ENCODE data around the gene RNF19B.
"Not testable (repeated sequence)": the region's sequence is repeated elsewhere in the genome, so short reads cannot be mapped to it uniquely, and the experiment has no call there.

RNF19B gene

GRCh38 chr1:32964461-32965250 lies at the start of gene RNF19B:
RNF19B (minus strand) TSS chr1:32964809; CDS start chr1:32964685, 124 bp downstream.
- peak; percentile 97 for DNase-seq

DNA sequence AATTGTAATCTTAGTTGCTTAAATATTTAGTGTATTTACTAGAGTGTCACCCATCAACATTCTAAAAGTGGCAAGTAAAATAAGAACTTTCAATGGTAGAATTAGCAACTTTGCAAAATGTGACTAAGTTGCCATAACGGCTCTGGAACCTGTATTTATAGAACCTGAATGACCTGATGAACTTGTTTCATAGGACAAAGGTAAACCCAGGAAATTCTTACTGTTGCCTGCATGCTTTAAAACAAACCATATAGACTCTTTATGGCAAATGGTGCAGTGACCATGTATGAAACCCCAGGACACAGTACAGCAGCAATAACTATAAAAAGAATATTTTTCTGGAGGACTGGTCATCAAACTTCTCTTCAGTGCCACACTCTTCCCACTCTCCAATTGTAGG lies 49.2 kb upstream of the RNF19B start:
- no peak for DNase-seq

- no peak for DNase-seq
These were observed 47.6 kb upstream of the RNF19B start for GRCh38 chr1:33012165-33012564.

- no peak for DNase-seq
These were observed 46.5 kb upstream of the RNF19B start for GRCh38 chr1:33010932-33011731.

DNA sequence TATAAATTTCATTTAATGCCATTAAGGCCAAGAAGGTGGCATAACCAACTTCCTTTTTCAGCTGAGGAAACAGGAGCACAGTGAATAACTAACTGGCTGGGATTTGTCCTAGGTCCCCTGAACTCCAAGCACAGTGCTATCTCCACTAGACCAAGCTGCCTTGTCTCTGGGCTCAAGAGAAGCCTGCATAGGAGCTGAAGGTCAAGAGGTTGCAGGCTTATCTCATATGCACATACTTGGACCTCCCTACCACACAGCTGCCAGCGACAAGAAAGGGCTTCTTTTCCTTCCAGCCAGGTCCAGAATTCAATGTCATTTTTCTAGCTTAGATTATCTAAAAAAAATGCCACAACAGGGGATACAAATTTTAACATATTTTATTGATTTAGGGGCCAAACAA lies 45.0 kb upstream of the RNF19B start:
- DNase-seq = no peak

DNA sequence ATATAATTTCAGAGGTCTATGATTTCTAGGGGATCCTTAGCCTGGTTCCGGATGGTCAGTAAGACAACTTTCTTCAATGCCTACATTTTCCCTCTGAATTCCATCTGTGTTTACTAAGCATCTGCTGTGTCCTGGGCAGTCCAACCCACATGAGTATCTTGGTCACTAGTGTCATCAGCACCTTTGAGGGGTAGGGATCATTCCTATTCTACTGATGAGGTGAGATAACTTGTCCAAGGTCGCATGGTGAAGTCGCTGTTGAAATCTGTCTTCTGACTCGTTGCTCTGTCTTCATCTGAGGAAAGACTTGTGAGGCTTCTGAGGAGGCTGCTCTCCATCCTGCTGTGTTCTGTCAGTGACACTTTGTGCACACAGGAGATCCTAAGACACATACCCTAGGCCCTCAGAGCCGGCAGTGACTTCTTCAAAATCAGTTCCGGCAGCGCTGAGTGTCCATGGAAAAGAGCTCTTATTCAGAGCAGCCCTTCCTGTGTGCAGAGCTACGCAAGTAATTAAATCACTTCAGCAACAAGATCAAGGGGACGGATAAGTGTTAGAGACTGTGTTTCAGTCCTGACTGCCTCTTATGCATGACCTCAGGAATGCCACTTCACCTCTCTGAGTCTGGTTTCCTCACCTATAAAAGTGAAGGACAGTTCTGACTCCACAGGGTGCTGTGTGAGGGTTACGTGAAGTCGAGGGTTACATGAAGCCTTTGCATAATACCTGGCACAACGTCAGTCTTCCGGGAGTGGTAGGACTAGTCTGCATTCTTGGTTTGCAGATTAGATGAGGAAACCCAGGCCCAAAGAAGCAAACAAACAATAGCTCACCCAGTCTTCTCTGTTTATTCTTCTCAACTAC lies 43.7 kb upstream of the RNF19B start:
- DNase-seq = no peak

GRCh38 chr1:33007190-33008050 lies 42.8 kb upstream of the RNF19B start:
- no peak for DNase-seq

DNA sequence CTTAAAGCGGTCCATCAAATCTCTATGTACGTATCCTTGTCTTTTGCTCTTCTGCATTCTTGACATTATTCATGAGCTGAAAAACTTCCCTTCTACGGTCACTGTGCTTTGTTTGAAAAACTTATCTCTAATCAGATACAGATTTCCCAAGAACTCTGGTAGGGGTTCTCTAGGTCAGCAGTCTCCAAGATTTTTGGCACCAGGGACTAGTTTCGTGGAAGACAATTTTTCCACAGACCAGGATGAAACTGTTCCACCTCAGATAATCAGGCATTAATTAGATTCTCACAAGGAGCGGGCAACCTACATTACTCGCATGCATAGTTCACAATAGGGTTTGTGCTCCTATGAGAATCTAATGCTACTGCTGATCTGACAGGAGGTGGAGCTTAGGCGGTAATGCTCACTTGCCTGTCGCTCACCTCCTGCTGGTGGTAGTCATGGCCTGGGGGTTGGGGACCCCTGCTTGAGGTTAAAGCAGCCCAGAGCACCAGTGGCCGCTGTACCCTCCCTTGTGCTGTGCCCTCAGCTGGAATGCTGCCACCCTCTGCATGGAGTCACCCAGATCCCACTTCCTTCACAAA lies 41.3 kb upstream of the RNF19B start:
- DNase-seq = no peak

DNA sequence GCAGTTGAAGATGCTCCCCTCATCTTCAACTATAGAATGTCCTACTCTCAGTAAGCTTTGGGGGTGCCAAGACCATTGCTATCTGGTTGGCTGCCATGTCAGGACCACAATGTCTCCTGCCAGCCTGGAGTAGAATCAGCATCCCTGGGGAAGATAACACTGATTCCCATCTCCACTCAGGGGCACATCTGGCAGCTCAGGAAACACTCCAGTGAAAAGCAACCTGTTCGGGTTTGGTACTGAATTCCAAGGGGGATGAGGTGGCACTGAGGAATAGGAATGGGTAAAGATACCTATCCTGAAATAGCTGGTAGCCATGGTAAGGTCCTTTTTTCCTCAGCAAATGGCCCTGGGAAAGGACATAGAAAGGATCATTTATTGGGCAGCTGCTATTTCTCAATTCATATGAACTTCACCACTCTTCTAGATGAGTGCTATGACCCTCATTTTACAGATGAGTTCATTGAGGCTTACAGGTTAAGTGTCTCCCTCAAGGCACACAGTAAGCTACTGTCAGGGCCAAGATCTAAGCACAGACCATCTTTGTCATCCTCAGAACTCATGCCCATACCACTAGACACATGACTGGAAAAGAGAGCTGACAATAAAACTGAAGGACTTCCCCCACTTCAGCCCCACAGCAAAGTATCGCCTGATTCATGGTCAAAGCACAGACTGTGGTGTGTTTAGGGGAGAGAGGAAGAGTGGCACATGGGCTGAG lies 40.7 kb upstream of the RNF19B start:
- no peak for DNase-seq

DNA sequence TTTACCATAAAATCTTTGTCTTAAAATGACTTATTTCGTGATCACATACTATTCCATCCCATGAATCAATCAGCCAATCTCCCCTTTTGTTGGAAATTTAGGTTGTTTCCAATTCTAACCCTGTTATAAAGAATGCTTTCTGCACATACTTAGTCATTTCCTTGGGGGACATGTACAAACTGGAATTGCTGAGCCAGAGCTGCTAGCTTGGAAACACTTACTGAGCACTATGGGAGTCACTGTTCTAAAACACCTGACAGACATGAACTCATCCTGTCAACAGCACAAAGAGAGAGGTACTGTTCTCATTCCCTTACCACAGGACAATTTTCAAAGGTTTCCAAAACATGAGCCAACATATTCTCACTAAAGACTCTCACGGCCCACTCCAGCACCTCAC lies 40.0 kb upstream of the RNF19B start:
- no peak for DNase-seq

DNA sequence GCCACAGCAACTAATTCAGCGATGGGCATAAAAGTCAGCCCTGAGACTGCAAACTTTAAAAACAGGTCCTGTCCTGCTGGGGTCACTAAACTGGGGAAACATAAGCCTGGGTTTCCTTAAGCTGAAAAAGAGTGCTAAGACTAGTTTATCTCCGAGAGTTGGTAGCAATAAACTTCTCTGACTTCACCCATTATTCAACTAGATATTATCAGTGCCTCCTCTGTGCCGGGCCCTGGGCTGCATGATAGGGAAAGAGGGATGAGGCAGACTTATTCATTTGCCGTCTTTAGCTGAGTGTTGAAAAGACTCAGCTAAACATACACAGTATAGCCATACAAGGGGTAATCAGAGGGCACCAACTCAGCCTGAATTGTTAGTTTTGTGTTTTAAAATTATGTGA lies 39.0 kb upstream of the RNF19B start:
- no peak for DNase-seq

- DNase-seq = no peak
These were observed 37.4 kb upstream of the RNF19B start for GRCh38 chr1:33002006-33002405.

GRCh38 chr1:33001282-33001681 lies 36.7 kb upstream of the RNF19B start:
- DNase-seq = no peak

DNA sequence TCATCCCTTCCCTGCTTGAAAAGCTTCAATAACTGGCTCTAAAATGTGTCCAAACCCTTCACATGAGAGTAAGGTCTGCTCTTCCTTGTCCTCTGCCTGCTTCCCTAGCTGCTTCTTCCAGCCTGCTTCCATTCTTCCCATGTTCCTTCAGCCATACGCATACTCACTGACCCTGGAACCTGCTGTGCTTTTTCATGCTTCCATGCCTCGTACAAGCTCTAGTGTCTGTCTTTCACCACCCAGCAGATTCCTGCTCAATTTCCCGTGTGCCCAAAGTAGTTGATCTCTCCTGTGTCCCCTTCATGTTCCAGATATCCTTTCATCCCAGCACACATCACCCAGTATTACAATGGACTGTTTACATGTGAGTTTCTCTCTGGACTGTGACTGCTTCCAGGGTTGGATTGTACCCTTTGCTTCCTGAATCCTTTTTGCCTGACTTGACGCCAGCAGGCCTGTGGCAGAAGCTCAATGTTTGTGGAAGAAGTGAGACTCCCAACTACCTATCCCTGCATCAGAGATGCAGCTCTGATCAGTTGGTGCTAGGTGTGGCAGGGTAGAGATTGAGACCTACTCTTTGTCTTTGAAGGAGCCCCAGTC lies 35.9 kb upstream of the RNF19B start:
- DNase-seq = no peak

- DNase-seq = no peak
These were observed 34.4 kb upstream of the RNF19B start for GRCh38 chr1:32998997-32999396.

DNA sequence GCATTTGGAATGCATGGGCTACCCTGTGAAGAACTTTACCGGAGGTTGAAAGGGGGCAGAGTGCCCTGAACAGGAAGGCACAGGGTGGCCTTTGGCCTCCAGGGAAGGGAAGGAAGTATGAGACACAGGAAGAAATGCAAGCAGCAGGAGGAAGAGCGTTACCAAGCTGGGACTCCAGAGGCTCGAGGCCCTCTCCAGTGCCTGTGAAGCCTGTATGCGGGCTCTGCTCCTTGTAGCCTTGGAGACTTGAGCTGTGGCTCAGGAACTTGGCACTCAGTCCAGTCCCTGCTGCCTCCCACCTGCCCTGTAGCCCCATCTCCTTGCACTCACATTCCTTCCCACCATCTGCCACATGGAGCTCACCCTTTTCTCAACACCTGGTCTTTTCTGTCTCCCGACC lies 33.5 kb upstream of the RNF19B start:
- DNase-seq = no peak

DNA sequence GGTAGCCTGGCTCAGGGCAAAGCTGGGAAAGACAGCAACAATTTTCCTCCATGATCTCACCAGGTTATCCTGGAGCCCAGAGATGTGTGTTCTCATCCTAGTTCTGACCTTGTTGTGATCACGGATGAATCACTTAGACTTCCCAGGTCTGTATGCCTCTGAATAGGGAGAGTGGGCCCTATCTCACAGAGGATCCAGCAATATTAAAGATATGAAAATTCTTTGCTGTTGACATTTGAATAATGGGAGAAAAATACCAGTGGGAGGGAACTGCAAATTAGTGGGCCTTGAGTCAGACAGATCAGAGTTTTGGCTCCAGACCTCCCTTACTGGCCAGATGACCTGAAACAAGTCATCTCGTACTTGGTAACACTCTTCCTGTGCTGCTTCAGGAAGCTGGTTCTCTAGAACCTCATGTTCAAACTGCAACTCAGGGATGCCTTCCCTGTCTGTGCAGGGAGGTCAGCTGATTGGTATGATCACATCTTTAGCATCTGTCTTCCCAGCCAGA lies 32.8 kb upstream of the RNF19B start:
- no peak for DNase-seq

GRCh38 chr1:32993324-32993636 lies 28.7 kb upstream of the RNF19B start:
- DNase-seq = not testable (repeated sequence)

DNA sequence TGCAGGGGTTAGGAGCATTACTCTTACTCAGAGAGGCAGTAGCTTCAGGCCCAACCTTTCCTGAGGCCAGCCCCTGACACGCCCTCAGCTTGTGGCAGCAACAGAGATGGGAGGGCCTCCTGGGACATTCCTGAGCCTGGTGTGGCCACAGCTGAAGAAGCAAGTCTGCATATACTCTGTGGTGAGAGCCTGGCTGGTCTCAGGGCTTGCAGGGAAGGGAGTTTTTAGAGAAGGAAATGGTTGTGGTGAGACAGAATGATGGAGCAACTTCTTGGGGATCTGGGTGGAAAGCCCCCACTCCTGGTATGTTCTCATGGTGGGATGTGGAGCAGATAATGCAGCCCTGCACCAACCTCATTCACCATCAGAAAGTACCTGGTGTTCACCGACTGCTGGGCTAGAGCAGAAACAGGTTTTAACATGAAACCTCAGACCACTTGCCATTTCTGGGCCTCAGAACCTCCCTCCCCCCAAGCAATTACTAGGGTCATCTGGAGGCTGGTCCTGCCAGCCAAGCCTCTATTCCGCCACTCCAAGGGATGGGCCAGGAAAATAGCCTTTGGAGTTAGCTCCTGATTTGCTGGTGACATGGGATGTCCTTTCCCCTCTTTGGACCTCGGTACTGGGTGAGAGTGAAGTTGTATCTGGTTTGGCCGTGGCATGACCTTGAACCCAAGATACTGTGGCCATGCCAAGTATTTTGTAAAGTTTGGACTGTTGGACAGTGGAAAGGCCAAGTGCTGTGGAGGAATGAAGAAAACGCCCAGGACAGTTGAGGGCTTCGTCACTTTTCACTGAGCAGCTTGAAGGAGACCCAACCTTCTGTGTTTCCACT lies 28.1 kb upstream of the RNF19B start:
- DNase-seq = peak; percentile 83
